GM12864 (cell line): Measurements from ENCODE around the gene SLC13A3.

Experiments used
- DNase-seq: peaks from one replicate; pipeline ENCODE4 v3.0.0-alpha.2; 2011; ENCODE audit warnings: low read depth
- H3K4me3 ChIP-seq: 2 replicates; pipeline ENCODE4 v1.5.1; 2011; ENCODE audit warnings: mild to moderate bottlenecking, low read depth, low read length, control low read depth
- TF ChIP-seq, protein P1 (sequence below): IDR thresholded peaks from 2 replicates; pipeline ENCODE4 v1.5.1; 2011; ENCODE audit warnings: low read depth, mild to moderate bottlenecking, moderate library complexity, low read length, control low read depth, inconsistent platforms; ENCODE audit errors: missing control alignments

SLC13A3 gene

DNA sequence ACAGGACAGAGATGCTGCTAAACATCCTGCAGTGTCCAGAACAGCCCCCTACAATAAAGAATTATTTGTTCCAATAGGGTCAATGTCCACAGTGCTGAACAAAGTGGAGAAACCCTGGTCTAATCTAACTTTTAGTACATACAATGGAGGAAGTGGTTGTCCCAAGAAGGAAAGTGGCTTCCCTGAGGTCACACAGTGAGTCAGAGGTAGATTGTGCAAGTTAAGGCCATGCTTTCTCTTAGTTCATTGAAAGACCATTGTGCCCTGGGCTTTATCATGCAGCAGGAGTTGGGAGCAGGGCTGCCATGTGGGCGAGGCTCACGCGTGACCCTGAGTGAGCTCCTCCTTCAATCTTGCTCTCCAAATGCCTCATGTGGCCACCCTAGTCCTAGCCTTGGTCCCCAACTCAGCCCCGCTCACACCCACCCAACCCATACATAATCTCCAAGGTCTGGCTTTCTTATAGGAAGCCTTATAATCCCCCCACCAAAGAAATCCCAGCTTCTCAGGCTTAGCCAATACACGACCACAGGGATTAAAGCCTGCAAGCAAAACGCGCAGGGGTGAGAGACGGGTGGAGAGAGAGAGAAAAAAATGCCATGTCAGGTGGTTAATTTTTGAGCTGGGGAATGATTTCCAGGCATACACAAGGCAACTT is 19.9 kb downstream of the SLC13A3 start:
- TF ChIP-seq, protein P1, sequence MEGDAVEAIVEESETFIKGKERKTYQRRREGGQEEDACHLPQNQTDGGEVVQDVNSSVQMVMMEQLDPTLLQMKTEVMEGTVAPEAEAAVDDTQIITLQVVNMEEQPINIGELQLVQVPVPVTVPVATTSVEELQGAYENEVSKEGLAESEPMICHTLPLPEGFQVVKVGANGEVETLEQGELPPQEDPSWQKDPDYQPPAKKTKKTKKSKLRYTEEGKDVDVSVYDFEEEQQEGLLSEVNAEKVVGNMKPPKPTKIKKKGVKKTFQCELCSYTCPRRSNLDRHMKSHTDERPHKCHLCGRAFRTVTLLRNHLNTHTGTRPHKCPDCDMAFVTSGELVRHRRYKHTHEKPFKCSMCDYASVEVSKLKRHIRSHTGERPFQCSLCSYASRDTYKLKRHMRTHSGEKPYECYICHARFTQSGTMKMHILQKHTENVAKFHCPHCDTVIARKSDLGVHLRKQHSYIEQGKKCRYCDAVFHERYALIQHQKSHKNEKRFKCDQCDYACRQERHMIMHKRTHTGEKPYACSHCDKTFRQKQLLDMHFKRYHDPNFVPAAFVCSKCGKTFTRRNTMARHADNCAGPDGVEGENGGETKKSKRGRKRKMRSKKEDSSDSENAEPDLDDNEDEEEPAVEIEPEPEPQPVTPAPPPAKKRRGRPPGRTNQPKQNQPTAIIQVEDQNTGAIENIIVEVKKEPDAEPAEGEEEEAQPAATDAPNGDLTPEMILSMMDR = no peak
- H3K4me3 ChIP-seq = no peak overlapping the region
- no peak for DNase-seq

DNA sequence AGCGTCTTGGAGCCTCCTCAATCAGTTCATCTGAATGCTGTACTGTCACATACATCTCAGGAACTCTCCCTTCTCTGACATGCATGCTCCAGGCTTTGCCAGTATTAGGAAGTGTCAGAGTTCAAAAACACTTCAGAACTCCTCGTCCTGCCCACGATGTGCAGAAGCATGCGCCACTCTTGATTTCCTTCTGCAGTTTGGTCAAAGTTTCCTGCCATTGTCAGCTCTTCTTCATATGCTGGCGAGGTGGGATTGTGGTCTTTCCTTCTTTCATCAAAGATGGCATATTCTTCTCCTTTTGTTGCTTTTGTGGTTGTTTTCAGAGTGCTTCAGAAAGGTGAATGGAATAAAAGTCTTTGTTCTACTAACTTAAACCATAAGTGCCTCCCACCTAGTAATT is 21.0 kb downstream of the SLC13A3 start:
- DNase-seq = no peak
- TF ChIP-seq, protein P1 = no peak
- H3K4me3 ChIP-seq = no peak overlapping the region

GRCh38 chr20:46629341-46629740 is 21.9 kb downstream of the SLC13A3 start:
- no peak overlapping the region for H3K4me3 ChIP-seq
- no peak for DNase-seq

GRCh38 chr20:46627234-46627633 is 24.0 kb downstream of the SLC13A3 start:
- no peak for DNase-seq
- TF ChIP-seq, protein P1 = no peak
- no peak overlapping the region for H3K4me3 ChIP-seq

More at GRCh38 chr20:46629341-46629740, 21.9 kb downstream of the SLC13A3 start:
- TF ChIP-seq, protein P1 = no peak

DNA sequence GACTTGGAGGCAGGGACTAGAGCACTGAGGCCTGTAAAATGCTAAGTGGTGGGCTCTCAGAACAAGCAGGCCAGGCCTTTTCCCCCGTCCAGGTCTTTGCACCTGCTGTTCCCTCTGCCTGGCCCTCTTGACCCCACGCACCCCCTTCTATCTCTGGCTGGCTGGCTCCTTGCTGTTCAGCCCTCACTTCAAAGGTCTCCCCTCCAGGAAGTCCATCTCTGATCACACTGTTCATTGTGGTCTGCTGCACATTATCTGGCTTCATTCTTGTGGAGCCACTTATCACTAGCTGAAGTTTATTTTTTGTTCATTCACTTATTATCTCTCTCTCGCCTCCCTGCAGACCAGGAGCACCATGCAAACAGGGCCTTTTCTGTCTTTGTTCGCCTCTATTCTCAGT is 24.5 kb downstream of the SLC13A3 start:
- no peak overlapping the region for H3K4me3 ChIP-seq
- DNase-seq = no peak
- TF ChIP-seq, protein P1 = no peak

DNA sequence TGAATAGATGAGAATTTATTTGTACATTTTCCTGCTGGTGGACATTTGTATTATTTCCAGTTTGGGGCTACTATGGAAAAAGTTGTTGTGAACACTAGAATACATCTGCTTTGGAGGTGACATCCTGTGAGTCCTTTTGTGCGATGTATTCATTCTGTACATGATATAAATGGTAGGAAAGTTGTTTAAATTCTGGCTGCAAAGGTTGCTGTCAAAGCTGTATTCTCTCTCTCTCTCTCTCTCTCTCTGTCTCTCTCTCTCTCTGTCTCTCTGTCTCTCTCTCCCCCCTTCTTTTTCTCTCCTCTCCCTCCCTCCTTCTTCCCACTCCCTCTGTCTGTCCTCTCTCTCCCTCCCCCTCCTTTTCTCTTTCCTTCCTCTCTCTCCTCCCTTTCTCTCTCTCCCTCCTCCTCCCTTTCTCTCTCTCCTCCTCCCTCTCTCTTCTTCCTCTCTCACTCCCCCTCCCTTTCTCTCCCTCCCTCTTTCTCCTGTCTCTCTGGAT is 25.3 kb downstream of the SLC13A3 start:
- TF ChIP-seq, protein P1 = no peak
- DNase-seq = no peak
- H3K4me3 ChIP-seq = no peak overlapping the region

- TF ChIP-seq, protein P1 = no peak
- DNase-seq = no peak
- H3K4me3 ChIP-seq = no peak overlapping the region
Observed at GRCh38 chr20:46624946-46625345, 26.3 kb downstream of the SLC13A3 start.
